DOHH2 (cell line): Measurements from ENCODE around the gene DNAI2.

ENCODE experiments used
- H3F3A ChIP-seq: fragments of 200-600 bp; sonication (generic), shearing (Covaris generic); 2 replicates; pipeline ENCODE4 v1.6.0; 2016; ENCODE audit warnings: antibody characterized with exemption, mild to moderate bottlenecking; ENCODE audit not compliant: control insufficient read depth, insufficient read depth
- H3K27ac ChIP-seq: fragments of 200-600 bp; sonication (generic); 2 replicates; pipeline ENCODE4 v1.5.1; 2014; ENCODE audit warnings: low read depth, mild to moderate bottlenecking, low read length, moderate library complexity
- H3K27me3 ChIP-seq: fragments of 200-600 bp; sonication (generic); 2 replicates; pipeline ENCODE4 v1.6.1; 2014; ENCODE audit warnings: mild to moderate bottlenecking, low read length, mixed read lengths; ENCODE audit not compliant: control insufficient read depth
- H3K36me3 ChIP-seq: fragments of 200-600 bp; sonication (generic); 2 replicates; pipeline ENCODE4 v1.6.1; 2014; ENCODE audit warnings: mild to moderate bottlenecking, low read length, moderate library complexity, mixed read lengths; ENCODE audit not compliant: control insufficient read depth
- H3K4me1 ChIP-seq: fragments of 200-600 bp; sonication (generic); 2 replicates; pipeline ENCODE4 v1.6.1; 2014; ENCODE audit warnings: mild to moderate bottlenecking, low read length, mixed read lengths; ENCODE audit not compliant: control insufficient read depth
- H3K4me2 ChIP-seq: fragments of 200-600 bp; sonication (generic); 2 replicates; pipeline ENCODE4 v1.6.0; 2014; ENCODE audit warnings: mild to moderate bottlenecking, low read length, moderate library complexity
- H3K4me3 ChIP-seq: fragments of 200-600 bp; sonication (generic); 2 replicates; pipeline ENCODE4 v1.5.1; 2014; ENCODE audit warnings: mild to moderate bottlenecking, low read length, mixed read lengths
- H3K79me2 ChIP-seq: fragments of 200-600 bp; sonication (generic); 2 replicates; pipeline ENCODE4 v1.6.1; 2014; ENCODE audit warnings: mild to moderate bottlenecking, low read length, mixed read lengths; ENCODE audit not compliant: control insufficient read depth
- H3K9me2 ChIP-seq: fragments of 200-600 bp; sonication (generic); replicated peaks from 2 replicates; pipeline ENCODE4 v1.6.1; 2014; ENCODE audit warnings: mild to moderate bottlenecking, low read length, mixed read lengths; ENCODE audit not compliant: control insufficient read depth
- H3K9me3 ChIP-seq: fragments of 200-600 bp; sonication (generic); 2 replicates; pipeline ENCODE4 v1.6.1; 2014; ENCODE audit warnings: antibody characterized with exemption, low read length, mixed read lengths; ENCODE audit not compliant: control insufficient read depth, insufficient read depth
- H4K20me1 ChIP-seq: fragments of 200-600 bp; sonication (generic); 2 replicates; pipeline ENCODE4 v1.6.0; 2014; ENCODE audit warnings: low read depth, mild to moderate bottlenecking, antibody characterized with exemption, low read length, moderate library complexity; ENCODE audit not compliant: control insufficient read depth, insufficient read depth
- EZH2phosphoT487 ChIP-seq: fragments of 200-600 bp; sonication (generic); IDR thresholded peaks from 2 replicates; pipeline ENCODE4 v1.6.1; 2017; ENCODE audit warnings: borderline replicate concordance, mild to moderate bottlenecking, antibody characterized with exemption, low read length, moderate library complexity, mixed read lengths
- TF ChIP-seq, protein P1 (sequence below): fragments of 200-600 bp; sonication (generic); IDR thresholded peaks from one replicate; pipeline ENCODE4 v1.5.1; 2014; ENCODE audit warnings: antibody characterized with exemption, mild to moderate bottlenecking, low read depth, low read length; ENCODE audit not compliant: poor library complexity, severe bottlenecking

The DNAI2 gene

GRCh38 chr17:74361230-74362068, 87.4 kb downstream of the DNAI2 start, which contains the start of gene BTBD17:
TSS of gene BTBD17 (minus strand) at chr17:74361868. CDS start at chr17:74361819, 49 bp downstream.
- Histone ChIP-seq H3K9me3 (no peaks in the 10 kb centered on the region), H3K9me2 (no peaks in the 10 kb centered on the region), H3K36me3 (no peaks in the 10 kb centered on the region), H3F3A (no peaks in the 10 kb centered on the region), H3K4me3 (no peak within 1 kb of the TSS), H4K20me1 (no peaks in the 10 kb centered on the region), H3K27ac (no peak within 1 kb of the TSS), H3K4me2 (no peak within 1 kb of the TSS), H3K4me1 (no peaks in the 10 kb centered on the region), H3K27me3 (no peaks in the 10 kb centered on the region), H3K79me2 (no peaks in the 10 kb centered on the region)
- TF ChIP-seq, protein P1, sequence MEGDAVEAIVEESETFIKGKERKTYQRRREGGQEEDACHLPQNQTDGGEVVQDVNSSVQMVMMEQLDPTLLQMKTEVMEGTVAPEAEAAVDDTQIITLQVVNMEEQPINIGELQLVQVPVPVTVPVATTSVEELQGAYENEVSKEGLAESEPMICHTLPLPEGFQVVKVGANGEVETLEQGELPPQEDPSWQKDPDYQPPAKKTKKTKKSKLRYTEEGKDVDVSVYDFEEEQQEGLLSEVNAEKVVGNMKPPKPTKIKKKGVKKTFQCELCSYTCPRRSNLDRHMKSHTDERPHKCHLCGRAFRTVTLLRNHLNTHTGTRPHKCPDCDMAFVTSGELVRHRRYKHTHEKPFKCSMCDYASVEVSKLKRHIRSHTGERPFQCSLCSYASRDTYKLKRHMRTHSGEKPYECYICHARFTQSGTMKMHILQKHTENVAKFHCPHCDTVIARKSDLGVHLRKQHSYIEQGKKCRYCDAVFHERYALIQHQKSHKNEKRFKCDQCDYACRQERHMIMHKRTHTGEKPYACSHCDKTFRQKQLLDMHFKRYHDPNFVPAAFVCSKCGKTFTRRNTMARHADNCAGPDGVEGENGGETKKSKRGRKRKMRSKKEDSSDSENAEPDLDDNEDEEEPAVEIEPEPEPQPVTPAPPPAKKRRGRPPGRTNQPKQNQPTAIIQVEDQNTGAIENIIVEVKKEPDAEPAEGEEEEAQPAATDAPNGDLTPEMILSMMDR: peak; percentile 35
- TF ChIP-seq EZH2phosphoT487: no peak

GRCh38 chr17:74362069-74362405, 88.0 kb downstream of the DNAI2 start:
- Histone ChIP-seq H3K27me3 (no peaks in the 10 kb centered on the region), H3K4me1 (no peaks in the 10 kb centered on the region), H3K36me3 (no peaks in the 10 kb centered on the region), H3K9me2 (no peaks in the 10 kb centered on the region), H3F3A (no peaks in the 10 kb centered on the region), H3K9me3 (no peaks in the 10 kb centered on the region), H3K79me2 (no peaks in the 10 kb centered on the region), H3K4me2 (no peak overlapping the region), H4K20me1 (no peaks in the 10 kb centered on the region), H3K4me3 (no peak overlapping the region), H3K27ac (no peak overlapping the region)
- TF ChIP-seq, protein P1: no peak
- TF ChIP-seq EZH2phosphoT487: no peak

DNA sequence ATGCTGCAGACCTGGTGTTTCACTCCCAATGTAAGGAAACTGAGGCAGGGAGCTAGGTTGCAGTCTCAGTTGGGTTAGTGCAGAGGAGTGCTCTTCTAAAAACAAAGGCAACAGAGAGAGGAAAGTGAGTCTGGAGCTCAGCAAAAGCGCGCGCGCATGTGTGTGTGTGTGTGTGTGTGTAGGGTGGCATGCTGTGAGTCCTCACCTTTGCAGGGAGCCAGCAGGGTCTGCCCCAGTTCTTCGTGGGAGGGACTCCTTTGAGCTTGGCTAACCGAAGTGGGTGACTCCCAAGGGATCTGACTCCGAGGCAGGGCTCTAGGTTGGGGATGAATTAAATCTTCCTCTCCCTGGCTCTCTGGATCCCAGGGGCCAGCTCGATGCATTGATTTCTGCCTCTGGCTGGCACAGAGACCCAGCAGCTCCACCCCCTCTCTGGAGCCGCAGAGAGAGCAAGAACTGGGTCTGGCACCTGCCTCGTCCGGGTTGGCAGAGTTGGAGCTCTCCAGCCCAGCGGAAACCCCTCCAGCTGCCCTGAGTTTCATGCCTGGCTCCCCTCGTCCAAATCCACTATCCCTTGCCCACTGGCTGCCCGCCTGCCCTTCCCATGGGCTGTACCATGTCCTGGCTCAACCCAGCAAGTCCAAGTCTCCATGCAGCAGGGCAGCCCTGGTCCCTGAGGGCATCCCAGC, 88.9 kb downstream of the DNAI2 start:
- no peak overlapping the region for H3K4me3 ChIP-seq
- no peaks in the 10 kb centered on the region for H3K27me3 ChIP-seq
- no peaks in the 10 kb centered on the region for H3K79me2 ChIP-seq
- H3K9me3 ChIP-seq: no peaks in the 10 kb centered on the region
- H3K36me3 ChIP-seq: no peaks in the 10 kb centered on the region
- no peak overlapping the region for H3K27ac ChIP-seq
- no peak overlapping the region for H3K4me2 ChIP-seq
- H4K20me1 ChIP-seq: no peaks in the 10 kb centered on the region
- H3F3A ChIP-seq: no peaks in the 10 kb centered on the region
- TF ChIP-seq, protein P1: no peak
- no peak for TF ChIP-seq EZH2phosphoT487
- H3K9me2 ChIP-seq: no peaks in the 10 kb centered on the region
- H3K4me1 ChIP-seq: no peaks in the 10 kb centered on the region
